NCI-H510A treated with DMSO at 0.1 percent for 48 hours (cell line): ENCODE results near the gene ACTC1.

ENCODE experiments used
- DNase-seq: peaks from one replicate; lab custom pipeline; 2025; lab: John Stamatoyannopoulos, UW

Gene ACTC1

DNA sequence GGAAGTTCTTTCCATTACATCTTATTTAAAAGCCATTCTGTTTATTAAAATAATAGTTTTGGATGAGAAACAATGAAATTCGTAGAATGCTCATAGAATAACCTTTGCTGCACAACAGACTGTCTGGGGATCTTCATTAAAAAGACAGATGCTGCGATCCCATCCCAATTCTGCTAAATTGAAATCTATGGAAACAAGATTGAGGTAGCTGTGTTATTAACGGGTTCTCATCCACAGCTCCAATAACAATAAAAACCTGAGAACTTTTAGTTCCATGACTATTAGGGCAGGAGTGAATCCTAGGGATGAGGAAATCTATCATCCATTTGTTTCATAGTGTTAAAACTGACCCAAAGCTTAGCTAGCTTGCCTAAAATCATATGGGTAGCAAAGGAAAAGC is 38.1 kb downstream of the ACTC1 start:
- DNase-seq: no peak

DNA sequence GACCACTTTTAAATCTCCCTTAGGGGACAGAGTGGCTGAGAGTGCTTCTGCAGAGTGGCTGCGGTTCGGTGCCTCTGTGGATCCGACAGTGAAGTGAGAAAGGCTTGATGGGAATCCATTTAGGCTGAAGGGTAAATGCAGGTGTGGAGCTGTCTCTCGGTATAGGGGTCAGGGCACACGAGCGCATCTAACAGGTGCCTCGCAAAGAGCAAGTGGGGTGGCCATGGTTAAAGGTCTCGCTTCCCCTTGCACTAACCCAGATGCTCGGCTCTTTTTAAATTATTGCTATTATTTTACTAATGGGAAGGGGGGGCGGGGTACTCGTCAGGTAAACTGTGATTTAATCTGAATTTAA is 40.0 kb downstream of the ACTC1 start:
- no peak for DNase-seq

DNA sequence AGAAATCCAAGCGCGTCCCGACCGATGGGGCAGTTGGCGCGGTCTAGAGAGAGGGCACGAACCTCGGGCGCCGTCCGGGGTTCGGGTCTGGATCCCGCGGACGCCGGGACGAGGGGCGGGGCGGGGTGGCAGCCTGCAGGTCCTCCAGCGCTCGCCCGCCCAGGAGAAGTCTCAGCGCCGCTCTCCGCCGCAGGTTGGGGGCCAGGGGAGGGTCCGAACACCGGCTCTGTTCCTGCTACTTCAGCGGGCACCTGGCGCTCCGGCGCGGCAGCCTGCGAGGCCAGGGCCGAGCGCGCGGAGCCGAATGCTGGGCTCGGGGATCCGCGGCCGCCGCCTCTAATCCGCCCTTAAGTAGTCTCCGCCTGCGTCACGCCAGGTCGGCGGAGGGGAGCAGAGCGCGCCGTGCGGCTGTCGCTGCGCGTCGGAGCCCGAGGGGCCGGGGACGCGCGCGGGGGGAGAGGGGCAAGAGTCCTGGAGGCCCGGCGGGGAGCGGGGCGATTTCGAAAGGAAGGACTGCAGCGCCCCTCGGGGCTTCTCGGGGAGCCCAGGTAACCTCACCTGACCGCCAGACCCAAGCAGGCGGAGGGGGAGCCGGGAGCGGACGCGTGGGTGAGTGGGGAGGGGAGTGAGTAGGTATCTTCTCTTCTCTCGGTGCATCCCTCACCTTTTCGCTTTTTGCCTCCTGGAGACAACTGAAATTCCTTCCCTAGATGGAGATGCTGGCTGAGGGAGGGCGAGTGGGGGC is 40.5 kb downstream of the ACTC1 start, which contains the start of gene GJD2:
Gene GJD2, minus strand, starts transcription at position 325 of the 745 bp plus-strand sequence. CDS start 510 bp downstream, outside the sequence.
- DNase-seq: no peak

DNA sequence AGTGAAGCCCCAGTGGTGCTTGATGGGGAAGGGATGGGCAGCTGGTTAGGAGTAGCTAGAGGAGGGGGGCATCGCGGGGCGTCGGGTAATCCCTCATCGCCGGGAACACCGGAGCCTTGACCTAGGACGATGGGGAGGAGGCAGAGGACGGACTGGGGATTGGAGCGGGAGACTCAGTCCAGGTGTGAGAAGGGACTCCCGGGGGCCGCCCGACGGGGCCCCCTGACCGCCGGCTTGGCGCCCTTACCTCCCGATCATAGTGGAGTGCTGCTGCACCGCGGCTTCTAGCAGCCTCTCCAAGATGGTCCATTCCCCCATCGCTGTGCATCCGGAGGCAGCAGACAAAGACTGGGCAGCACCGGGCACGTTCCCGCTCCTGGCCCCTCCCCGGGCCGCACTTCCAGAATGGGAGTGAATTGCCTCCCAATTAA is 41.2 kb downstream of the ACTC1 start:
- DNase-seq: no peak

DNA sequence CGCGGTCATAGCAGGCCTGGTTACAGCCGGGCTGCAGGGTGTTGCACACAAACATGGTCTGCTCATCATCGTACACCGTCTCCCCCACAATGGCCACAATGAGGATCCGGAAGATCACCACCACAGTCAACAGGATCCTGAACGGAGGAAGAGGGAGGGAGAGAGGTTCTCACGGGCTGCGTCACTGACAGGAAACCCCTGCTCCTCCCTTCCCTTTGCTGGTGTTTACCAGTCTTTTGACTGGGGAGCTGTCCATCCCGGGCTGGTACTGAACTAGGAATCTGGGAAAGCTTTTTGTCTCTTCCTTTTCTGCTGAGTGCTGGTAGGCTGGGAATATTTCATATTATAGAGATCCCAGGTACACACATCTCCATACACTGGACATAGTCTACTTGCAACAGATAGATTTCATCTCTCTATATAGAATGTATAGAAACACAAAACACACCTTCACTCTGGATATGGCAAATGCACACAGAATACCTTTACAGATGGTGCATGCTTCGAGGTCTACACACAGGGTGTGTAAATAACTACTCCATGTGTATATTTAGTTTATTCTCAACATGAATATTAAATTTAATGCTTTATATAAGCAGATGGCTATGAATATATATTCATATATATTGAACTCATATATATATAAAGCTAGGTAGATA is 42.0 kb downstream of the ACTC1 start:
- no peak for DNase-seq

DNA sequence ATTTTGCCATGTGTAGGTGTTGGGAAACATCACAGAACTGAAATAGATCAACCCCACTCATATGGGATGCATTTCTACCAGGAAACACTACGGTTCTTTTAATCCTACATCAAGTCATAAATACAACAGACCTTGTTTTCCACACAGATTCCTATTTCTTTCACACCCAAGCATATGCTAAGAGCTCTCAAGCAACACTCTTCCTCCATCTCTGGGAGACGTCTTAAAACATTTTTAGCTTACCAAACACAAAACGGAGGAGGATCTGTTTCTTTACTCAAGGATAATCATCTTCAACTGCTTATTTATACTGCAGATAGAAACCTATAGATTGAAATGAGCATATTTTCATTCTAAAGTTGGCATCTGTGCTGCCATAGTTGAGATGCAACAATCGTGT is 45.7 kb downstream of the ACTC1 start:
- no peak for DNase-seq
